Panc1 (cell line): ENCODE measurements around the gene ADCY1. TPM values are rescaled to one million over a fixed set of nuclear protein-coding genes. Genes with fewer than 3 reads are reported as not detected.

Experiments used
- ATAC-seq: fragments of 200-7000 bp; cut with Tn5 transposase; 2 replicates; pipeline ENCODE4 v1.9.1; 2020; ENCODE audit warnings: mild to moderate bottlenecking, moderate library complexity
- BruUV-seq: library from RNA; stranded (reverse); fragments of 400-500 nt; replicated peaks from 2 replicates; lab custom pipeline; 2021; lab: Mats Ljungman, UMichigan
- CTCF ChIA-PET: fragments of 300-600 bp; sonication (Branson Sonifier 250); formaldehyde crosslinking; loops from one replicate; lab custom pipeline; 2022; ENCODE audit warnings: antibody characterized with exemption; lab: Charles Lee
- POLR2A ChIA-PET: fragments of 300-600 bp; sonication (Branson Sonifier 250); formaldehyde crosslinking; loops from one replicate; lab custom pipeline; 2022; ENCODE audit warnings: antibody characterized with exemption; lab: Charles Lee
- DNase-seq: peaks from one replicate; pipeline ENCODE4 v3.0.0-alpha.2; 2010; ENCODE audit warnings: low read depth, low spot score
- H3K27ac ChIP-seq: 2 replicates; pipeline ENCODE4 v1.5.1; 2011; ENCODE audit warnings: mild to moderate bottlenecking, low read length, inconsistent platforms
- H3K27me3 ChIP-seq: fragments of 200-500 bp; sonication (Bioruptor generic); 2 replicates; pipeline ENCODE4 v1.6.0; 2014; ENCODE audit warnings: low read length, inconsistent platforms; ENCODE audit not compliant: control insufficient read depth, insufficient read depth
- H3K36me3 ChIP-seq: fragments of 200-500 bp; sonication (Bioruptor generic); 2 replicates; pipeline ENCODE4 v1.5.1; 2014; ENCODE audit warnings: inconsistent platforms, mild to moderate bottlenecking, low read length, moderate library complexity; ENCODE audit not compliant: control insufficient read depth, insufficient read depth
- H3K4me1 ChIP-seq: 2 replicates; pipeline ENCODE4 v1.5.1; 2011; ENCODE audit warnings: inconsistent platforms, mild to moderate bottlenecking, low read length, moderate library complexity; ENCODE audit not compliant: control insufficient read depth, insufficient read depth
- H3K4me3 ChIP-seq, 2 experiments: 2 replicates each; pipeline ENCODE4 v1.5.1; 2011 to 2012; ENCODE audit warnings: low read depth in 2 of 2, low read length in 2 of 2, mild to moderate bottlenecking in 2 of 2, inconsistent platforms in 1 of 2, moderate library complexity in 1 of 2
- H3K9me3 ChIP-seq: fragments of 200-500 bp; sonication (Bioruptor generic); 2 replicates; pipeline ENCODE4 v1.5.1; 2014; ENCODE audit warnings: low read depth, mild to moderate bottlenecking, inconsistent platforms, low read length, moderate library complexity; ENCODE audit not compliant: control insufficient read depth, insufficient read depth
- POLR2AphosphoS5 ChIP-seq: IDR thresholded peaks from 2 replicates; pipeline ENCODE4 v1.6.1; 2012; ENCODE audit warnings: mild to moderate bottlenecking, low read depth, low read length, moderate library complexity
- SIN3A ChIP-seq: IDR thresholded peaks from 2 replicates; pipeline ENCODE4 v1.6.1; 2012; ENCODE audit warnings: low read depth, mild to moderate bottlenecking, low read length, moderate library complexity, borderline replicate concordance; ENCODE audit not compliant: insufficient read depth
- TCF7L2 ChIP-seq: IDR thresholded peaks from 2 replicates; pipeline ENCODE4 v1.6.1; 2011; ENCODE audit warnings: mild to moderate bottlenecking, low read depth, low read length, inconsistent platforms
- in situ Hi-C: cut with HindIII; loops from 2 replicates; pipeline ENCODE4 v1.10.0; 2016; ENCODE audit warnings: low sequenced_read_pairs, low pct_unique_long_range_greater_than_20kb
- intact Hi-C: fragments of 100-400 bp; cut with micrococcal nuclease; formaldehyde crosslinking; loops from one replicate; pipeline ENCODE4 v1.10.0; 2022; ENCODE audit not compliant: unreplicated experiment
- total RNA-seq: library from RNA; stranded (reverse); gene quantifications from one replicate; pipeline ENCODE4 v1.2.1, GENCODE V29; 2021; ENCODE audit not compliant: unreplicated experiment
- TF ChIP-seq, protein P1 (sequence below), 2 experiments: IDR thresholded peaks; 2 replicates each; pipeline ENCODE4 v1.6.1; 2011 to 2012; ENCODE audit warnings: low read depth in 2 of 2, control low read depth in 1 of 2, low read length in 1 of 2, mild to moderate bottlenecking in 1 of 2, moderate library complexity in 1 of 2; ENCODE audit not compliant: insufficient read depth in 1 of 2

ADCY1 gene
- total RNA-seq, 1 experiment from 2014 or later, result 2.1 TPM

DNA sequence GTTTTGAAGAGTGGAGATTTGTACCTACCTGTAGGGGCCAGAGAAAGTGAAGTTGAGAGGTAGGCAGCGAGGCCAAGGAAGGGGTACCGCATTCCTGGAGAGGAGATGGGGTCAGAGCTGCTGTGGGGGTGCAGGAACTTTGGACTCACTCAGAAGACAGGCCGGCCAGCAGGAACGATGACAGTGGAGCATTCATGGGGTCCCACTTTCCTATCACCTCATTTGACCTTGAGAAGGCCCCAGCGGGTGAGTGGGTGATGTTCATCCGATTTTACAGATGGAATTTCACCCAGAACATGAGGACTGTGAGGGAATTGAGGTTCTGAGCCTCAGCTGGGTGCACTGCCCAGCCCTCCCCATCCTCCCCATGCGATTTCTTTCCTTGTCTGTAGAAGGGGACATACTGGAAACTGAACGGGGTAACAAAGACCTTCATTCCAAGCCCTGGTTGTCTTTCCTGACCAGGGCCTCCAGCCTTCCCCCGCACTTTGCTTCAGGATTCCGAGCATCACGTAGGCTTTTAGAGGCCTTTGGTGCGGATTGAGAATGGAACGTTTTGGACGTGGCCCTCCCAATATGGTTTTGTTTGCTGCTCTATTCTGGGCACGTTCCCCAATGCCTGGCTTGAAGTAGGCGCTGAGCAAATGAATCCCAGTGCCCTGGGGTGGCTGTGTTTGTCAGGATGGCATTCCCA, 87.3 kb downstream of the ADCY1 start:
- TF ChIP-seq, protein P1, sequence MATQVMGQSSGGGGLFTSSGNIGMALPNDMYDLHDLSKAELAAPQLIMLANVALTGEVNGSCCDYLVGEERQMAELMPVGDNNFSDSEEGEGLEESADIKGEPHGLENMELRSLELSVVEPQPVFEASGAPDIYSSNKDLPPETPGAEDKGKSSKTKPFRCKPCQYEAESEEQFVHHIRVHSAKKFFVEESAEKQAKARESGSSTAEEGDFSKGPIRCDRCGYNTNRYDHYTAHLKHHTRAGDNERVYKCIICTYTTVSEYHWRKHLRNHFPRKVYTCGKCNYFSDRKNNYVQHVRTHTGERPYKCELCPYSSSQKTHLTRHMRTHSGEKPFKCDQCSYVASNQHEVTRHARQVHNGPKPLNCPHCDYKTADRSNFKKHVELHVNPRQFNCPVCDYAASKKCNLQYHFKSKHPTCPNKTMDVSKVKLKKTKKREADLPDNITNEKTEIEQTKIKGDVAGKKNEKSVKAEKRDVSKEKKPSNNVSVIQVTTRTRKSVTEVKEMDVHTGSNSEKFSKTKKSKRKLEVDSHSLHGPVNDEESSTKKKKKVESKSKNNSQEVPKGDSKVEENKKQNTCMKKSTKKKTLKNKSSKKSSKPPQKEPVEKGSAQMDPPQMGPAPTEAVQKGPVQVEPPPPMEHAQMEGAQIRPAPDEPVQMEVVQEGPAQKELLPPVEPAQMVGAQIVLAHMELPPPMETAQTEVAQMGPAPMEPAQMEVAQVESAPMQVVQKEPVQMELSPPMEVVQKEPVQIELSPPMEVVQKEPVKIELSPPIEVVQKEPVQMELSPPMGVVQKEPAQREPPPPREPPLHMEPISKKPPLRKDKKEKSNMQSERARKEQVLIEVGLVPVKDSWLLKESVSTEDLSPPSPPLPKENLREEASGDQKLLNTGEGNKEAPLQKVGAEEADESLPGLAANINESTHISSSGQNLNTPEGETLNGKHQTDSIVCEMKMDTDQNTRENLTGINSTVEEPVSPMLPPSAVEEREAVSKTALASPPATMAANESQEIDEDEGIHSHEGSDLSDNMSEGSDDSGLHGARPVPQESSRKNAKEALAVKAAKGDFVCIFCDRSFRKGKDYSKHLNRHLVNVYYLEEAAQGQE (IDR thresholded peaks at IDR 0.05; ENCODE audit: insufficient read depth in 1 of 2, low read depth in 2 of 2, low read length in 1 of 2), result no peak
- TF ChIP-seq TCF7L2, result no peak
- TF ChIP-seq POLR2AphosphoS5, result no peak
- Histone ChIP-seq H3K36me3 (no peaks in the 10 kb centered on the region), H3K9me3 (no peaks in the 10 kb centered on the region), H3K27ac (no peak overlapping the region), H3K27me3 (no peaks in the 10 kb centered on the region), H3K4me1 (no peaks in the 10 kb centered on the region), H3K4me3 (no peak overlapping the region)
- in situ Hi-C loops, result no loop called here
- ATAC-seq (no peak), DNase-seq (no peak)
- ChIA-PET CTCF (no interaction called here), POLR2A (no interaction called here)
- no TSS peak for BruUV-seq
- intact Hi-C loops, result no loop called here

DNA sequence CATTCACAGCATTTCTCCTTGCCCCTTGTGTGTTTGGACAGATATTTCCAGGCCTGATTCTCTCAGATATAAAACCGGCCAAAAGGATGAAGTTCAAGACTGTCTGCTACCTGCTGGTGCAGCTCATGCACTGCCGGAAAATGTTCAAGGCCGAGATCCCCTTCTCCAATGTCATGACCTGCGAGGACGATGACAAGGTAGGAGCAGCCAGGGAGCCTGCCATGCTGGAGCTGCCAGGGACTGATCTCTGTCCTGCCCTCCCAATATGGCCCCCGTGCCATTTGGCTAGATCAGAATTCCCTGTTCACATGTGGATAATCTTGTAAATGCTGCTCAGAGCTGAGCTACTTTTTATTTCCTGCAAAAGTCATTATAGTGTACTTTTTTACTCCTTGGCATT, 87.8 kb downstream of the ADCY1 start:
- no peaks in the 10 kb centered on the region for H3K27me3 ChIP-seq
- no peak overlapping the region for H3K4me3 ChIP-seq
- intact Hi-C loops (loop anchor here (2.0 kb wide), 1 partner anchor 193 kb away; no protein-coding TSS in a partner anchor), in situ Hi-C loops (no loop called here)
- H3K27ac ChIP-seq, result no peak overlapping the region
- no peaks in the 10 kb centered on the region for H3K9me3 ChIP-seq
- H3K4me1 ChIP-seq, result no peaks in the 10 kb centered on the region
- POLR2A ChIA-PET, result no interaction called here
- DNase-seq (no peak), ATAC-seq (no peak)
- CTCF ChIA-PET, result interaction anchor here (1.9 kb wide), 1 partner anchor 192 kb away, joined by 8 read pairs; no protein-coding TSS in a partner anchor
- no TSS peak for BruUV-seq
- no peak for TF ChIP-seq SIN3A
- TF ChIP-seq, protein P1 (IDR thresholded peaks at IDR 0.05; ENCODE audit: insufficient read depth in 1 of 2, low read depth in 2 of 2, low read length in 1 of 2), result no peak
- no peaks in the 10 kb centered on the region for H3K36me3 ChIP-seq
